Peyer's patch (tissue), 4 donors: Measurements from ENCODE around the gene CHRNG. TPM values are rescaled to one million over a fixed set of nuclear protein-coding genes. Genes with fewer than 3 reads are reported as not detected.

Experiments used
- DNase-seq, 3 donors: peaks; one replicate each; pipeline ENCODE4 v3.0.0-alpha.2; 2017 to 2019
- H3K27ac ChIP-seq, 4 donors: fragments of 200-600 bp; sonication (generic); one replicate each; pipeline ENCODE4 v1.5.1; 2016 to 2019
- H3K27me3 ChIP-seq, 2 donors: fragments of 200-600 bp; sonication (generic); one replicate each; pipeline ENCODE4 v1.5.1; 2019
- H3K36me3 ChIP-seq, 3 donors: fragments of 200-600 bp; sonication (generic); one replicate each; pipeline ENCODE4 v1.5.1; 2016 to 2019
- H3K4me1 ChIP-seq, 4 donors: fragments of 200-600 bp; sonication (generic); one replicate each; pipeline ENCODE4 v1.5.1; 2016 to 2019
- H3K4me3 ChIP-seq, 4 donors: fragments of 200-600 bp; sonication (generic); 1 replicate in 3 of 4; 2 replicates in 1 of 4; pipeline ENCODE4 v1.5.1; 2016 to 2019; ENCODE audit warnings: mild to moderate bottlenecking in 1 of 4
- H3K9me3 ChIP-seq, 4 donors: fragments of 200-600 bp; sonication (generic); one replicate each; pipeline ENCODE4 v1.5.1; 2016 to 2019; ENCODE audit warnings: mild to moderate bottlenecking in 1 of 4
- POLR2A ChIP-seq, 2 donors: fragments of 450-650 bp; IDR thresholded peaks; one replicate each; pipeline ENCODE4 v1.5.1; 2017; ENCODE audit warnings: antibody characterized with exemption in 2 of 2, mild to moderate bottlenecking in 2 of 2, moderate library complexity in 2 of 2
- total RNA-seq, 4 donors: library from RNA; depleted of rRNA; stranded (reverse); fragments of >200 nt; gene quantifications; one replicate each; pipeline ENCODE4 v1.1.0, GENCODE V29; 2016
- TF ChIP-seq, protein P1 (sequence below), 6 experiments: fragments of 450-650 bp in 4 of 6; fragments of 200-600 bp in 2 of 6; sonication (generic) in 1 of 6; IDR thresholded peaks; one replicate each; pipeline ENCODE4 v1.5.1; 2017 to 2019; ENCODE audit warnings: antibody characterized with exemption in 6 of 6, mild to moderate bottlenecking in 3 of 6, moderate library complexity in 1 of 6

CHRNG gene
- total RNA-seq, 4 donors from 2014 or later = not detected

DNA sequence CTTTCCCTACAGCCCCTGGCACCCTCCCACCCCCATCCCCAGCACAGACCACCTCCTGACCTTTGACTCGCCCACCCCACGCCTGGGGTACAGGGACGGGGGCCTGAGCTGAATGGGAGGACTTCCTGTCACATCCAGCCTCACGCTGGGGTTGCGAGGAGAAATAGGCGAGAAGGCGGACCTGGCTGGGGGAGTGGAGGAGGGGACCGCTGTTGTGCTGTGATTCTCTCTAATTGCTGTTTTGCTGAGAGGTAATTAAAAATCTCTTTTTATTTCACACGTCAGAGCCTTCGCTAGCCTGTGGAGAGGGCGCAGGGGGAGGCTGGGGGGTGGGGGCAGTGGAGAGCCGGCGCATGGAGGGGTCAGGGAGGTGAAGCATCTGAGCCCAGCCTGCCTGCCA, 42.1 kb upstream of the CHRNG start:
- Histone ChIP-seq H3K9me3 (no peaks in the 10 kb centered on the region), H3K36me3 (no peaks in the 10 kb centered on the region), H3K27ac (no peak overlapping the region), H3K27me3 (no peaks in the 10 kb centered on the region), H3K4me1 (peaks cover 0 to 1% (median 0%) of the 10 kb centered on the region in 4 donors), H3K4me3 (no peak overlapping the region)
- TF ChIP-seq POLR2A (IDR thresholded peaks at IDR 0.05) = no peak
- DNase-seq = no peak

DNA sequence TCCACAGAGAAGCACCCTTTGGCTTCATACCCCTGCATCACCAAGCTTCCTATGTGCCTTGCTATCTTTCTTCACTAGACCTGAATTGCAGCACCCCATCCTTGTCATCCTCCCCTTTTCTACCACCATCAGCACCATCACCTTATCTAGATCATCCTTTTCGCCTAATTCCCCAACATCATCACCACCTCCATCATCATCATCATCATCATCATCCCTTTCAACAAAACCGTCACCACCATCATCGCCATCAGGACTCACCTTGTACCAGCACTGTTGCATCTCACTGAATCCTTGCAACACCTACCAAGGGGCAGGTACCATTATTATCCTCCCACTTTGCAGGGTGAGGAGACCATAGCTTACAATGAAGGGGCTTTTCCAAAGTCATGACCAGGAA, 41.0 kb upstream of the CHRNG start:
- no peak overlapping the region for H3K27ac ChIP-seq
- peaks cover 0 to 12% (median 3%) of the 10 kb centered on the region in 4 donors for H3K4me1 ChIP-seq
- DNase-seq = no peak
- peaks cover 0 to 5% of the 10 kb centered on the region in 2 donors for H3K27me3 ChIP-seq
- H3K36me3 ChIP-seq = no peaks in the 10 kb centered on the region
- H3K9me3 ChIP-seq = no peaks in the 10 kb centered on the region
- TF ChIP-seq, protein P1, sequence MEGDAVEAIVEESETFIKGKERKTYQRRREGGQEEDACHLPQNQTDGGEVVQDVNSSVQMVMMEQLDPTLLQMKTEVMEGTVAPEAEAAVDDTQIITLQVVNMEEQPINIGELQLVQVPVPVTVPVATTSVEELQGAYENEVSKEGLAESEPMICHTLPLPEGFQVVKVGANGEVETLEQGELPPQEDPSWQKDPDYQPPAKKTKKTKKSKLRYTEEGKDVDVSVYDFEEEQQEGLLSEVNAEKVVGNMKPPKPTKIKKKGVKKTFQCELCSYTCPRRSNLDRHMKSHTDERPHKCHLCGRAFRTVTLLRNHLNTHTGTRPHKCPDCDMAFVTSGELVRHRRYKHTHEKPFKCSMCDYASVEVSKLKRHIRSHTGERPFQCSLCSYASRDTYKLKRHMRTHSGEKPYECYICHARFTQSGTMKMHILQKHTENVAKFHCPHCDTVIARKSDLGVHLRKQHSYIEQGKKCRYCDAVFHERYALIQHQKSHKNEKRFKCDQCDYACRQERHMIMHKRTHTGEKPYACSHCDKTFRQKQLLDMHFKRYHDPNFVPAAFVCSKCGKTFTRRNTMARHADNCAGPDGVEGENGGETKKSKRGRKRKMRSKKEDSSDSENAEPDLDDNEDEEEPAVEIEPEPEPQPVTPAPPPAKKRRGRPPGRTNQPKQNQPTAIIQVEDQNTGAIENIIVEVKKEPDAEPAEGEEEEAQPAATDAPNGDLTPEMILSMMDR (IDR thresholded peaks at IDR 0.05) = no peak
- no peak for TF ChIP-seq POLR2A (IDR thresholded peaks at IDR 0.05)
- H3K4me3 ChIP-seq = no peak overlapping the region

DNA sequence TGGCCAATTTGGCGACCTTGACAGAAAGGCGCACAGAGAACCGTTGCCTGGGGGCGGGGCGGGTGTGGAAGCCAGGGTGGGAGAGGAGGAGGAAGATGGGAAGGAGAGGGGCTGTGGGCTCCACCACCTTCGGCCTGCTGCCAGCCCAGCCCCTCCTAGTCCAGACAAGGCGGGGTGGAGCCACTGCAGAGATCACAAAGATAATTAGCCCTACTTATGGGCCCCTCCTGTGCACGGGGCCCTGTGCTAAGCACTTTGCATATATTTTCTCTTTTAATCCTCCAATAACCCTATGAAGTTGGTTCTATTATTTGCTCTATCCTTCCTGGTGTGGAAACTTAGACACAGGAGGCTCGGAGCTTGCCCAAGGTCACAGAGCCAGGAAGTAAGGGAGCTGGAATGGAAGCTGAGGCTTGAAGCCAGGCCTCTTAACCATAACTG, 38.1 kb upstream of the CHRNG start:
- H3K36me3 ChIP-seq = no peaks in the 10 kb centered on the region
- TF ChIP-seq POLR2A (IDR thresholded peaks at IDR 0.05) = no peak
- TF ChIP-seq, protein P1 (IDR thresholded peaks at IDR 0.05) = no peak
- no peak overlapping the region for H3K4me3 ChIP-seq
- H3K4me1 ChIP-seq = peaks cover 0 to 14% (median 3%) of the 10 kb centered on the region in 4 donors
- no peak for DNase-seq
- H3K9me3 ChIP-seq = no peaks in the 10 kb centered on the region
- no peak overlapping the region for H3K27ac ChIP-seq
- H3K27me3 ChIP-seq = peaks cover 0 to 5% of the 10 kb centered on the region in 2 donors

DNA sequence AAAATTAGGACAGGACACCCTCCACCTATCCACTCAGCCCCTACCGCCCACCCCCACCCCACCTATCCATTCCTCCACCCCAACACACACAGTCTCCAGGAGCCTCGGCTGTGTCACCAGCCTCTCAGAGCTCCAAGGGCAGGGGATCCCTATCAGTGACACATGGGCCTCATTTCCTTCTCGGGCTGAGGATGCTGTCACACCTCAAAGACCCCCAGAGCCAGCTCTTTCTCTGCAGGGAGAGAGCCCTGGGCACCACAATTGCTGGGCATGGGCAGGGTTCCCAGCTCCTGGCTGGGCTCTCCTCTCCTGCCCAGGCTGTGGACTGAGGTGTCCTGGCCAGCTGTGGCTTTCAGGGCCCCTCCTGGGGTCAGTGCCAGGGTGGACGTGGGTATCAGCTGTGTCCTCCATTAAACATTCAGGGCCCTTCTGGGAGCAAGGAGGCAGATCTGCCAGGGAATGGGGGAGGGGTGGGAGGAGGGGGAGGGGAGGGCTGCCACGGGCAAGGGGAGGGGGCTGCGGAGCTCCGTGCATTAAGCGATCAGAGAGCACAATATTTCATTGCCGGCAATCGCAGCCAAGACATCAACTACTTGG, 37.6 kb upstream of the CHRNG start:
- no peaks in the 10 kb centered on the region for H3K9me3 ChIP-seq
- H3K36me3 ChIP-seq = no peaks in the 10 kb centered on the region
- peaks cover 0 to 5% of the 10 kb centered on the region in 2 donors for H3K27me3 ChIP-seq
- peaks cover 0 to 14% (median 3%) of the 10 kb centered on the region in 4 donors for H3K4me1 ChIP-seq
- H3K27ac ChIP-seq = no peak overlapping the region
- no peak overlapping the region for H3K4me3 ChIP-seq
- no peak for DNase-seq
- no peak for TF ChIP-seq POLR2A (IDR thresholded peaks at IDR 0.05)
- TF ChIP-seq, protein P1 (IDR thresholded peaks at IDR 0.05) = no peak

DNA sequence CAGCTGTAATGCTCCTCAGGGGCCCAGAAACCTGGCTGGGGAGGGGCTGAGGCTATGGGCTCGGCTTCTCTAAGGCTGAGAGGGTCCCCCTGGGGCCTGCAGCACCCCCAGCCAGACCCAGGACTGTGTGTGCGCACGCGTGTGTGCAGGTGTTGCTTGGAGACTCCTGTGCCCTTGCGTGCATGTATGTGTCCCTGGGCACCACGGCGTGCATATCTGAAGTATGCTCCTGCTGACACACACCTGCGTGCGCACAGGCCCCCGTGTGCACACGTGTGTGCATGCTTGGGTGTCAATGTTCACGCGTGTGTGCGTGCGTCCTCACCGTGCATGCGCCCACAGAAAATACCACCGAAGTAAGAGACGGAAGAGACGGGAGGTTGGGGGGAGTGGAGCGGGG, 37.0 kb upstream of the CHRNG start:
- Histone ChIP-seq H3K9me3 (no peaks in the 10 kb centered on the region), H3K36me3 (no peaks in the 10 kb centered on the region), H3K27me3 (peaks cover 0 to 5% of the 10 kb centered on the region in 2 donors), H3K27ac (no peak overlapping the region), H3K4me3 (peak overlapping the region in 2 of 4 donors; percentile 46 to 53), H3K4me1 (peaks cover 0 to 14% (median 3%) of the 10 kb centered on the region in 4 donors)
- no peak for DNase-seq
- TF ChIP-seq, protein P1 (IDR thresholded peaks at IDR 0.05) = no peak

DNA sequence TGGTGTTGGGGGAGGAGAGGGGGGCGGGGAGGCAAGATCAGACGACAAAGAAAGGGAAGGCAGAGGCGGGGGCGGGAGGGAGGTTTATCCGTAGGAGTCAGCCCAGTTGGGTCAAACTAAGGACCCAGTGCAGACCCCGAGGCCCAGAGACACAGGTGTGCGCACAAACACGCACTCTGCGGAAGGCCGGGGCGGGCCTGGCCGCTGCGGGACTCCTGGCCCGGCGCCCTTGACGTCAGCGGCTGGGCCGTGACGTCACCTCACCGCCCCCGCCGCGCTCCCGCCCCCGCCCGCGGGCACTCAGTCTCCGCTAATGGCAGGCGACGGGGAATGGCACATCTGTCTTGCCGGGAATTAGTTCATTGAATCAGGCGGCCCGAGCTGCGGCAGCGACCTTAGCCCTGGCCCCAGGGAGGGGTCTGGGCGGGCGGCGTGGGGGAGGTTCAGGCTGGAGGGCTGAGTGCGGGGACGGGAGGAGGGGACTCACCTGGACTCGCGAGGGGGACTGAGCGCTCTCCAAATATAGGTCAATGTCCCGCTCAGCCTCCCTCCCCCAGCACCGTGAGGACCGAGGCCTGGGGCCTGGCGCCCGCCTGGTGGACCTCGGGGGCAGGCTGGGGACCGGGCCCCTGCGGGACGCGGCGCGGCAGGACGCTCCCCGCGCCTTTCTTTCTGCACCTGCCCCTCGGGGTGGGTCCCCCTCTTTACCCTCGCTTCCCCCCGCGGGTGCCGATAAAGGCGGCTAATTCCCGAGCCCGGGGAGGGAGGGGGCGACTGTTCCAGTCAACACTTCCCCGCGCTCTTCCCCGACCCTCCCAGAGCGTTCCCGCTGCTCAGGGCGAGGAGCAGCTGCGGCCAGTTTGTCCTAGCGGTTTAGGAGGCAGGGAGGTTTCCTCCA, 36.3 kb upstream of the CHRNG start:
- no peaks in the 10 kb centered on the region for H3K36me3 ChIP-seq
- H3K4me1 ChIP-seq = peaks cover 0 to 14% (median 3%) of the 10 kb centered on the region in 4 donors
- TF ChIP-seq POLR2A (IDR thresholded peaks at IDR 0.05) = no peak
- DNase-seq = no peak
- H3K27ac ChIP-seq = no peak overlapping the region
- H3K9me3 ChIP-seq = no peaks in the 10 kb centered on the region
- peak overlapping the region; percentile 7 to 53 (median 40) for H3K4me3 ChIP-seq
- H3K27me3 ChIP-seq = peaks cover 0 to 5% of the 10 kb centered on the region in 2 donors
